ENCODE data around the gene ANKRD12. TPM values are rescaled to one million over a fixed set of nuclear protein-coding genes. Genes with fewer than 3 reads are reported as not detected.

Gene ANKRD12
- total RNA-seq, 1 experiment from 2014 or later: 24.5 TPM

Other genes starting within 250 kb of the ANKRD12 start
- gene NDUFV2, start 34.1 kb upstream of the ANKRD12 start, total RNA-seq (2014; rRNA removed; shearing (Covaris generic)): 114 and 177 TPM in 2 replicates
- gene TWSG1, start 198.0 kb downstream of the ANKRD12 start, total RNA-seq (2014; rRNA removed; shearing (Covaris generic)): 44.7 and 52.8 TPM in 2 replicates

Measured in M059J (cell line).